ENCODE data around the gene PP2D1.

The PP2D1 gene

GRCh38 chr3:20055020-20055775 lies 43.1 kb upstream of the PP2D1 start:
- TF ChIP-seq, protein P1, sequence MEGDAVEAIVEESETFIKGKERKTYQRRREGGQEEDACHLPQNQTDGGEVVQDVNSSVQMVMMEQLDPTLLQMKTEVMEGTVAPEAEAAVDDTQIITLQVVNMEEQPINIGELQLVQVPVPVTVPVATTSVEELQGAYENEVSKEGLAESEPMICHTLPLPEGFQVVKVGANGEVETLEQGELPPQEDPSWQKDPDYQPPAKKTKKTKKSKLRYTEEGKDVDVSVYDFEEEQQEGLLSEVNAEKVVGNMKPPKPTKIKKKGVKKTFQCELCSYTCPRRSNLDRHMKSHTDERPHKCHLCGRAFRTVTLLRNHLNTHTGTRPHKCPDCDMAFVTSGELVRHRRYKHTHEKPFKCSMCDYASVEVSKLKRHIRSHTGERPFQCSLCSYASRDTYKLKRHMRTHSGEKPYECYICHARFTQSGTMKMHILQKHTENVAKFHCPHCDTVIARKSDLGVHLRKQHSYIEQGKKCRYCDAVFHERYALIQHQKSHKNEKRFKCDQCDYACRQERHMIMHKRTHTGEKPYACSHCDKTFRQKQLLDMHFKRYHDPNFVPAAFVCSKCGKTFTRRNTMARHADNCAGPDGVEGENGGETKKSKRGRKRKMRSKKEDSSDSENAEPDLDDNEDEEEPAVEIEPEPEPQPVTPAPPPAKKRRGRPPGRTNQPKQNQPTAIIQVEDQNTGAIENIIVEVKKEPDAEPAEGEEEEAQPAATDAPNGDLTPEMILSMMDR (IDR thresholded peaks at IDR 0.05; ENCODE audit: insufficient read depth, low read depth, low read length, missing control alignments), result no peak
- DNase-seq (ENCODE audit: low read depth), result no peak
- no peak overlapping the region for H3K4me3 ChIP-seq (ENCODE audit: low read length)

DNA sequence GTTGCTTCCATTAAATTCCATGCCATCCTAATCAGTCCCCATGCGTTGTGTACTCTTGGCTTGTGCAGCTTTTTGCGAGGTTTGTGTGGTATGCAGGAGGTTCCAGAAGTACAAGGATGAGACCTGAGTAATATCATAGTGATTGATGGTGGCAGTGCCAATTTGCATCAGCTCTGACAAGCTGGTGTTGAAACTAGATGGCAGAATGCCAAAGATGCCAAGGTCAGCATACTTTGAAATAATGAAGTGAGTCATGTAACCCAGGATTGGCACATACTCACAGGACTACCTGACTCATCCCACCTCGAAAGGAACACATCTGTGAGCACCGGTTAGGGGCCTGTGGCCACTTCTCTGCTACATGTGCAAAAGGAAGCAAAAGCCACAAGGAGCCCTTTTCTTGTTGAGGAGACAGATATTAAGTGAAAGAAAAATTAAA lies 42.5 kb upstream of the PP2D1 start:
- DNase-seq (ENCODE audit: low read depth), result peak; percentile 100
- TF ChIP-seq, protein P1 (IDR thresholded peaks at IDR 0.05; ENCODE audit: insufficient read depth, low read depth, low read length, missing control alignments), result no peak
- no peak overlapping the region for H3K4me3 ChIP-seq (ENCODE audit: low read length)

- no peak overlapping the region for H3K4me3 ChIP-seq (ENCODE audit: low read length)
- TF ChIP-seq, protein P1 (IDR thresholded peaks at IDR 0.05; ENCODE audit: insufficient read depth, low read depth, low read length, missing control alignments), result no peak
- DNase-seq (ENCODE audit: low read depth), result no peak
Observed at GRCh38 chr3:20052851-20053250, 40.8 kb upstream of the PP2D1 start.

GRCh38 chr3:20051123-20051806 lies 39.2 kb upstream of the PP2D1 start:
- DNase-seq (ENCODE audit: low read depth), result peak; percentile 88
- H3K4me3 ChIP-seq (ENCODE audit: low read length), result no peak overlapping the region
- TF ChIP-seq, protein P1 (IDR thresholded peaks at IDR 0.05; ENCODE audit: insufficient read depth, low read depth, low read length, missing control alignments), result no peak

GRCh38 chr3:20047976-20048883 lies 36.2 kb upstream of the PP2D1 start:
- no peak overlapping the region for H3K4me3 ChIP-seq (ENCODE audit: low read length)
- no peak for DNase-seq (ENCODE audit: low read depth)
- TF ChIP-seq, protein P1 (IDR thresholded peaks at IDR 0.05; ENCODE audit: insufficient read depth, low read depth, low read length, missing control alignments), result no peak

DNA sequence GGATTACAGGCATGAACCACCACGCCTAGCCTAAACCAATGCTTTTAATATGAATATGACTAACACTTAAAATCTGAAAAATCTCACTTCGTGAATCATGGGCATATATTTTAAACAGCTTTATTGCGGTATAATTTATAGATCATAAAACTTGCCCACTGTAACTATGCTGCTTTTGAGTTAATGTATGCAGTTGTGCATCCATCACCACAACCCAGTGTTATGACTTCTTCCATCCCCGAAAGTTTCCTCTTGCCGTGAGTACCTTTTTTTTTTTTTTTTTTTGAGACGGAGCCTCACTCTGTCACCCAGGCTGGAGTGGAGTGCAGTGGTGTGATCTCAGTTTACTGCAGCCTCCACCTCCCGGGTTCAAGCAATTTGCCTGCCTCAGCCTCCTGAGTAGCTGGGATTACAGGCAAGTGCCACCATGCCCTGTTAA lies 35.3 kb upstream of the PP2D1 start:
- H3K4me3 ChIP-seq (ENCODE audit: low read length), result no peak overlapping the region
- TF ChIP-seq, protein P1 (IDR thresholded peaks at IDR 0.05; ENCODE audit: insufficient read depth, low read depth, low read length, missing control alignments), result no peak

More for the DNA sequence above, 35.3 kb upstream of the PP2D1 start:
- DNase-seq (ENCODE audit: low read depth), result no peak
